Measurements from ENCODE around the gene KRT86. TPM values are rescaled to one million over a fixed set of nuclear protein-coding genes. Genes with fewer than 3 reads are reported as not detected.

KRT86 gene
- total and polyA plus RNA-seq, 2 experiments from 2014 or later = 0.16 TPM; not detected in 1

DNA sequence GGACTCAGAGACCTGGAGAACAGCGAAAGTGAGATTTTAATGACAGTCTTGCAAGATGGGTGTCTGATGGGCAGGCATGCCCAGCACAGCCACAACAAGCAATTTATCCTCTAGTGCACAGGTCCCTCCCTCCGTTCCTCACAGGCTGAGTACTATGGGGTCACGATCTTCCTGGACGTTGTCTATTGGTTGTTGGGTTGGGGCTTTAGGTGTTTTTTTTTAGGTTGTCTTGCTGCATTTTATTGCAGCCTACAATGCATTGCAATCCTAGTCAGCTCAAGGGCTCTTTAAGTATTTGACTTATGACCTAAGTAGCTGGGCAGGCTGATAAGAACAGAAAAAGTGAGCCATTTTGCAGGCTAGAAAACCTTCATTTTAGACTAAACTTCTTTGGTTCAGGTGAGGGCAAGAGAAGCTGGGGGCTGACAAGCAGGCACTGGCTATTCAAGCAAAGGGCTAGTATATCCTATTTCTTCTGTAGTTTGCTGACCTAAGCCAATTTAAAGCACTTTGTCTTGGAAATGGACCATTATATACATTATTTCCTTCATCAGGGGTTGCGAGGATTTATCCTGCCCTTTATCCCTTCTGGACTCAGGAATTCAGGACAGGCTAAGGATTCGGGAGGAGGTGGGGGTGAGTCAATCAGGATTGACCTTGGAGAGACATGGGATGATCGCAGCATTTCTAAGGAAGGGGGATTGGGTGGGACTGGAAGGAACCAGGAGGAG lies 35.4 kb upstream of the KRT86 start (continued):
- TF ChIP-seq, protein P1, sequence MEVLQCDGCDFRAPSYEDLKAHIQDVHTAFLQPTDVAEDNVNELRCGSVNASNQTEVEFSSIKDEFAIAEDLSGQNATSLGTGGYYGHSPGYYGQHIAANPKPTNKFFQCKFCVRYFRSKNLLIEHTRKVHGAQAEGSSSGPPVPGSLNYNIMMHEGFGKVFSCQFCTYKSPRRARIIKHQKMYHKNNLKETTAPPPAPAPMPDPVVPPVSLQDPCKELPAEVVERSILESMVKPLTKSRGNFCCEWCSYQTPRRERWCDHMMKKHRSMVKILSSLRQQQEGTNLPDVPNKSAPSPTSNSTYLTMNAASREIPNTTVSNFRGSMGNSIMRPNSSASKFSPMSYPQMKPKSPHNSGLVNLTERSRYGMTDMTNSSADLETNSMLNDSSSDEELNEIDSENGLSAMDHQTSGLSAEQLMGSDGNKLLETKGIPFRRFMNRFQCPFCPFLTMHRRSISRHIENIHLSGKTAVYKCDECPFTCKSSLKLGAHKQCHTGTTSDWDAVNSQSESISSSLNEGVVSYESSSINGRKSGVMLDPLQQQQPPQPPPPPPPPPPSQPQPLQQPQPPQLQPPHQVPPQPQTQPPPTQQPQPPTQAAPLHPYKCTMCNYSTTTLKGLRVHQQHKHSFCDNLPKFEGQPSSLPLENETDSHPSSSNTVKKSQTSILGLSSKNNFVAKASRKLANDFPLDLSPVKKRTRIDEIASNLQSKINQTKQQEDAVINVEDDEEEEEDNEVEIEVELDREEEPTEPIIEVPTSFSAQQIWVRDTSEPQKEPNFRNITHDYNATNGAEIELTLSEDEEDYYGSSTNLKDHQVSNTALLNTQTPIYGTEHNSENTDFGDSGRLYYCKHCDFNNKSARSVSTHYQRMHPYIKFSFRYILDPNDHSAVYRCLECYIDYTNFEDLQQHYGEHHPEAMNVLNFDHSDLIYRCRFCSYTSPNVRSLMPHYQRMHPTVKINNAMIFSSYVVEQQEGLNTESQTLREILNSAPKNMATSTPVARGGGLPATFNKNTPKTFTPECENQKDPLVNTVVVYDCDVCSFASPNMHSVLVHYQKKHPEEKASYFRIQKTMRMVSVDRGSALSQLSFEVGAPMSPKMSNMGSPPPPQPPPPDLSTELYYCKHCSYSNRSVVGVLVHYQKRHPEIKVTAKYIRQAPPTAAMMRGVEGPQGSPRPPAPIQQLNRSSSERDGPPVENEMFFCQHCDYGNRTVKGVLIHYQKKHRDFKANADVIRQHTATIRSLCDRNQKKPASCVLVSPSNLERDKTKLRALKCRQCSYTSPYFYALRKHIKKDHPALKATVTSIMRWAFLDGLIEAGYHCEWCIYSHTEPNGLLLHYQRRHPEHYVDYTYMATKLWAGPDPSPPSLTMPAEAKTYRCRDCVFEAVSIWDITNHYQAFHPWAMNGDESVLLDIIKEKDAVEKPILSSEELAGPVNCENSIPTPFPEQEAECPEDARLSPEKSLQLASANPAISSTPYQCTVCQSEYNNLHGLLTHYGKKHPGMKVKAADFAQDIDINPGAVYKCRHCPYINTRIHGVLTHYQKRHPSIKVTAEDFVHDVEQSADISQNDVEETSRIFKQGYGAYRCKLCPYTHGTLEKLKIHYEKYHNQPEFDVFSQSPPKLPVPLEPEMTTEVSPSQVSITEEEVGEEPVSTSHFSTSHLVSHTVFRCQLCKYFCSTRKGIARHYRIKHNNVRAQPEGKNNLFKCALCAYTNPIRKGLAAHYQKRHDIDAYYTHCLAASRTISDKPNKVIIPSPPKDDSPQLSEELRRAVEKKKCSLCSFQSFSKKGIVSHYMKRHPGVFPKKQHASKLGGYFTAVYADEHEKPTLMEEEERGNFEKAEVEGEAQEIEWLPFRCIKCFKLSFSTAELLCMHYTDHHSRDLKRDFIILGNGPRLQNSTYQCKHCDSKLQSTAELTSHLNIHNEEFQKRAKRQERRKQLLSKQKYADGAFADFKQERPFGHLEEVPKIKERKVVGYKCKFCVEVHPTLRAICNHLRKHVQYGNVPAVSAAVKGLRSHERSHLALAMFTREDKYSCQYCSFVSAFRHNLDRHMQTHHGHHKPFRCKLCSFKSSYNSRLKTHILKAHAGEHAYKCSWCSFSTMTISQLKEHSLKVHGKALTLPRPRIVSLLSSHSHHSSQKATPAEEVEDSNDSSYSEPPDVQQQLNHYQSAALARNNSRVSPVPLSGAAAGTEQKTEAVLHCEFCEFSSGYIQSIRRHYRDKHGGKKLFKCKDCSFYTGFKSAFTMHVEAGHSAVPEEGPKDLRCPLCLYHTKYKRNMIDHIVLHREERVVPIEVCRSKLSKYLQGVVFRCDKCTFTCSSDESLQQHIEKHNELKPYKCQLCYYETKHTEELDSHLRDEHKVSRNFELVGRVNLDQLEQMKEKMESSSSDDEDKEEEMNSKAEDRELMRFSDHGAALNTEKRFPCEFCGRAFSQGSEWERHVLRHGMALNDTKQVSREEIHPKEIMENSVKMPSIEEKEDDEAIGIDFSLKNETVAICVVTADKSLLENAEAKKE (CRISPR knock-in tag; IDR thresholded peaks at IDR 0.05) = no peak
- no peak for TF ChIP-seq STAT1 (IDR thresholded peaks at IDR 0.05; ENCODE audit: unreplicated experiment)
- no peak for TF ChIP-seq POLR2AphosphoS5 (IDR thresholded peaks at IDR 0.05; ENCODE audit: low read depth)
- no peak for TF ChIP-seq EZH2 (IDR thresholded peaks at IDR 0.05; ENCODE audit: low read depth, unreplicated experiment)
- TF ChIP-seq, protein P2, sequence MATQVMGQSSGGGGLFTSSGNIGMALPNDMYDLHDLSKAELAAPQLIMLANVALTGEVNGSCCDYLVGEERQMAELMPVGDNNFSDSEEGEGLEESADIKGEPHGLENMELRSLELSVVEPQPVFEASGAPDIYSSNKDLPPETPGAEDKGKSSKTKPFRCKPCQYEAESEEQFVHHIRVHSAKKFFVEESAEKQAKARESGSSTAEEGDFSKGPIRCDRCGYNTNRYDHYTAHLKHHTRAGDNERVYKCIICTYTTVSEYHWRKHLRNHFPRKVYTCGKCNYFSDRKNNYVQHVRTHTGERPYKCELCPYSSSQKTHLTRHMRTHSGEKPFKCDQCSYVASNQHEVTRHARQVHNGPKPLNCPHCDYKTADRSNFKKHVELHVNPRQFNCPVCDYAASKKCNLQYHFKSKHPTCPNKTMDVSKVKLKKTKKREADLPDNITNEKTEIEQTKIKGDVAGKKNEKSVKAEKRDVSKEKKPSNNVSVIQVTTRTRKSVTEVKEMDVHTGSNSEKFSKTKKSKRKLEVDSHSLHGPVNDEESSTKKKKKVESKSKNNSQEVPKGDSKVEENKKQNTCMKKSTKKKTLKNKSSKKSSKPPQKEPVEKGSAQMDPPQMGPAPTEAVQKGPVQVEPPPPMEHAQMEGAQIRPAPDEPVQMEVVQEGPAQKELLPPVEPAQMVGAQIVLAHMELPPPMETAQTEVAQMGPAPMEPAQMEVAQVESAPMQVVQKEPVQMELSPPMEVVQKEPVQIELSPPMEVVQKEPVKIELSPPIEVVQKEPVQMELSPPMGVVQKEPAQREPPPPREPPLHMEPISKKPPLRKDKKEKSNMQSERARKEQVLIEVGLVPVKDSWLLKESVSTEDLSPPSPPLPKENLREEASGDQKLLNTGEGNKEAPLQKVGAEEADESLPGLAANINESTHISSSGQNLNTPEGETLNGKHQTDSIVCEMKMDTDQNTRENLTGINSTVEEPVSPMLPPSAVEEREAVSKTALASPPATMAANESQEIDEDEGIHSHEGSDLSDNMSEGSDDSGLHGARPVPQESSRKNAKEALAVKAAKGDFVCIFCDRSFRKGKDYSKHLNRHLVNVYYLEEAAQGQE (IDR thresholded peaks at IDR 0.05; ENCODE audit: unreplicated experiment) = no peak
- no peak for TF ChIP-seq CREB1 (CRISPR knock-in tag; IDR thresholded peaks at IDR 0.05; ENCODE audit: low read depth)
- no peak for TF ChIP-seq NANOG (IDR thresholded peaks at IDR 0.05; ENCODE audit: borderline replicate concordance)
- TF ChIP-seq, protein P3, sequence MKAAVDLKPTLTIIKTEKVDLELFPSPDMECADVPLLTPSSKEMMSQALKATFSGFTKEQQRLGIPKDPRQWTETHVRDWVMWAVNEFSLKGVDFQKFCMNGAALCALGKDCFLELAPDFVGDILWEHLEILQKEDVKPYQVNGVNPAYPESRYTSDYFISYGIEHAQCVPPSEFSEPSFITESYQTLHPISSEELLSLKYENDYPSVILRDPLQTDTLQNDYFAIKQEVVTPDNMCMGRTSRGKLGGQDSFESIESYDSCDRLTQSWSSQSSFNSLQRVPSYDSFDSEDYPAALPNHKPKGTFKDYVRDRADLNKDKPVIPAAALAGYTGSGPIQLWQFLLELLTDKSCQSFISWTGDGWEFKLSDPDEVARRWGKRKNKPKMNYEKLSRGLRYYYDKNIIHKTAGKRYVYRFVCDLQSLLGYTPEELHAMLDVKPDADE (IDR thresholded peaks at IDR 0.05) = no peak
